ENCODE measurements around the gene CRABP2.

CRABP2 gene

DNA sequence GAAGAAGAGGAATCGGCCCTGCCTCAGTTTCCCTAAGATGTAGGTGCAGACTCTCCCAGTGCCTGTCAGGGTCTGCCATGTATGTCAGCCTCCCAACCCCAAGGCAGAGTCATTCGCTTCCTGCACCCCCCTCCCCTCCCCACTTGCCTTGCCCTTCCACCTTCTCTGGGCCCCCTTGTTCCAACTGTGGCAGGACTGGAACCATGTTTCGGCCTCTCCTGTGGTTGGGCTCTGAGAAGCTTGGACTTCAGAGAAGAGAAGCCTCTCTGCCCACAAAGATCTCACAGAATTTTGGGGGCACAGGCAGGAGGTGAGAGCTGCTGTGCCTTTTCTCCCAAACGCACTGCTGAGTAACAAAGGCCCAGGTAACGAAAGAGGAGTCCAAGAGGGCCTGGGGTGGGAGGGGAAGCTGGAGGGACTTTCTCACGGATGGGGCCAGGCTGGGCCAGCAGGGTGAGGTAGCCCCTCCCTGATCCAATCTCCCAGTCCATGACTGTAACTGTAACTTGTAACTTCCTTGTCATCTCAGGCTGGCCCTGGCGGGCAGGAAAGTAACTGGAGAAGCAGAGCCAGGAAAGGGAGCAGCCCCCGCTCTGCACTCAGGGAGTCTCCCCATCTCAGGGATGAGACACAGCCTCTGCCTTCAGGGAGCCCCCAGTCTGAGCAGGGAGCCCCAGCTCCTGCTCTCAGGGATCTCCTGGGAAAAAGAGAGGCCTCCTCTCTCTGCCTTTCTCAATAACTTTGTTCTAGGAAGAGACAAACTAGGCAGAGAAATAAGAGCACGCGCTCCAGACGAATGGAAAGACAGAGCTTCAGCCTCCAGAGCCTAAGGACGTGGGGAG lies 11.3 kb downstream of the CRABP2 start:
- DNase-seq (ENCODE audit: low spot score), result no peak
- TF ChIP-seq, protein P1, sequence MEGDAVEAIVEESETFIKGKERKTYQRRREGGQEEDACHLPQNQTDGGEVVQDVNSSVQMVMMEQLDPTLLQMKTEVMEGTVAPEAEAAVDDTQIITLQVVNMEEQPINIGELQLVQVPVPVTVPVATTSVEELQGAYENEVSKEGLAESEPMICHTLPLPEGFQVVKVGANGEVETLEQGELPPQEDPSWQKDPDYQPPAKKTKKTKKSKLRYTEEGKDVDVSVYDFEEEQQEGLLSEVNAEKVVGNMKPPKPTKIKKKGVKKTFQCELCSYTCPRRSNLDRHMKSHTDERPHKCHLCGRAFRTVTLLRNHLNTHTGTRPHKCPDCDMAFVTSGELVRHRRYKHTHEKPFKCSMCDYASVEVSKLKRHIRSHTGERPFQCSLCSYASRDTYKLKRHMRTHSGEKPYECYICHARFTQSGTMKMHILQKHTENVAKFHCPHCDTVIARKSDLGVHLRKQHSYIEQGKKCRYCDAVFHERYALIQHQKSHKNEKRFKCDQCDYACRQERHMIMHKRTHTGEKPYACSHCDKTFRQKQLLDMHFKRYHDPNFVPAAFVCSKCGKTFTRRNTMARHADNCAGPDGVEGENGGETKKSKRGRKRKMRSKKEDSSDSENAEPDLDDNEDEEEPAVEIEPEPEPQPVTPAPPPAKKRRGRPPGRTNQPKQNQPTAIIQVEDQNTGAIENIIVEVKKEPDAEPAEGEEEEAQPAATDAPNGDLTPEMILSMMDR (IDR thresholded peaks at IDR 0.05; ENCODE audit: extremely low read depth, missing control alignments), result no peak

DNA sequence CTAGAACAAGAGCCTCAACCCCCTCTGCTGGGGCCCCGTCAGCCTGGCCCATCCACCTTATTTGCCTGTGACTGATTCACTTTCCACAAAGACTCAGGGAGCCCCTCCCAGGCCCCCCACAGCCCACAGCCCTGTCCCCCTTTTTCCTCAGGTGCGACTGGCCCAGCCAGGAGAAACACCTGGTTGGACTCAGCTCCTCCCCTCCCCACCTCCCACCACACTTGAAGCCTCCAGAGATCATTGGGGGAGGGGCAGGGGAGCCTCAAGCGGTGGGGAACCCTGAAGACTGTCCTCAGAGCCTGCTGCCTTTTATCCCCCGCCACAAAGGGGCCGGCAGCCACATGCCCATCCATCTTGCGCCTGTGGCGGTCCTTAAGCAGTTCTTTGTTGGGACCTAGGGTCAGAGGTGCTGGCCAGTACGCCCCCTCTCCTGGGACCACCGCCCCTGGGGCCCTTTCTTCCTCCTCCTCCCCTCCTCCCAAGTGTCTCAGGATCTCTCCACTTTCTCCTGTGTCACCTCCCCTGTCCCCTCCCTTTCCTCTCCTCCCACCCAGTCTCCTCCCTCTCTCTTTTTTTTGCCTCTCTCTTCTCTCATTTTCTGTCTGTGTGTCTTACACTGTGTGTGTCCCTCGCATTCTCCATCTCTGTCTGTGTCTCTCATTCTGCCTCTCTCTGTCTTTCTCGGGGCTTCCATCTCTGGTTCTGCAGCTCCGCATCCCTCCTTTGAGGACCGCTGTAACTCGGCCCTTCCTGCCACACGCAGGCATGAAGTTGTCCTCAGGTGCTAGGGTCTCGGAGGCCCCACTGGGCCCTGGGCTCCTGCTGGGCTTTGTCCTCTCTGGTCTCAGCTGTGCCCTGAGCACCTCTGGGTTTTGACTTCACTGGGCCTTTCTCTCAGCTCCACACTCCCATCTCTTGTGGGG lies 12.2 kb downstream of the CRABP2 start:
- TF ChIP-seq, protein P1 (IDR thresholded peaks at IDR 0.05; ENCODE audit: extremely low read depth, missing control alignments), result no peak
- DNase-seq (ENCODE audit: low spot score), result no peak

DNA sequence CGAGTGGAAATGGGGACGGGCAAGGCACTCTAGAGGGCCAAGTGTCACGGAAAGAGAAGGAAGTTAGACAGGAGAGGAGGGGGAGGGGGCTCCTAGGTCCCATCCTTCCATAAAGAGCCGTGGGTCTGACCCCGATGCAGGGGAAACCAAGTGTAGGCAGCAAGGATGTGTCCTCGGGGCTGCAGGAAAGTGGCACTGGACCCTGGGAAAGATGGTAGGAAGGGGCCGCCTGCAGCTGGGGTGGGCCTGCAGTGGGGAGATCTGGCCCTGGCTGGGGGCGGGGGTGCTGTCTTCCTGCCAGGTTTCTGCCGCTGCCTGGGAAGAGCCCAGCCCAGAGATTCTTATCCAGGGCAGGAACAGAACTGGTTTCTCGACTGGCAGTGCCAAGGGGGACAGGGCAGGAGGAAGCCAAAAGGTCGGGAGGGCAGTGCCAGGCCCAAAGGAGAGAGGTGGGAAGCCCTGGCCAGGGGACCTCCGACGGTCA lies 12.9 kb downstream of the CRABP2 start:
- TF ChIP-seq, protein P1 (IDR thresholded peaks at IDR 0.05; ENCODE audit: extremely low read depth, missing control alignments), result no peak
- DNase-seq (ENCODE audit: low spot score), result no peak

DNA sequence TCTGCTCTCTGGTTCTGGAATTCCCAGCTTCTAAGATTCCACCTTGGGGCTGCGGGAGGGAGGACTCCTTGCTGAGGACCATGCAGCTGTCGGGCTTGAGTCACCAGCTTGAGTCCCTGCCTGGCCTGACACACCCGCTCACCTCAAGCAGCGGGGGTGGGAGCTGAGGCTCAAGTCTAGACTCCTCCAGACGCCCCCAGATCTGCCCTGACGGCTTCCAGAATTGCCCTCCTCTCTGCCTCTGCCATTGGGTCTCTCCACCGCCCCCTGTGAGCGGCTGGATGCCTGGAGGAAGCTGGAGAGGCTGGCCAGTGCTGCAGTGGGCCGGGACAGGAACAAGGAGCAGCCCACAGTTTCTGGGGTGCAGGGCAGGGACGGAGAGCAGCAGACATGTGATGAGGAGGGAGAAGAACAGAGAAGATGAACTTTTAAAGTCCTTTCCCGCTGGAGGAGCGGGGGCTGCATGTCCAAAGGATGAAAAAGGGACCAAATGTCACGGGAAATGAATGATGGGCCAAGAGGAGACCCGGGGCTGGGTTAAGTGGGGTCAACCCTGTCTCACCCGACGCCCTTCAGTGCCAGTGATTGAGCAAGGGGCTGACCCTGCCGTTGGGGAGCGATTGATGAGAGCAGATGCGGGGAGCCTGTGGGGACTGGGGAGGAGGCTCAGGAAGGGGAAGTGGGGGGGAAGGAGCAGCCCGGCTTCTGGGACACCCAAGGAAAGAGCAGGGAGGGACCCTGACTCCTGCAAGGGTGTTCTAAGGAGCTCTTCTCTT lies 13.5 kb downstream of the CRABP2 start:
- TF ChIP-seq, protein P1 (IDR thresholded peaks at IDR 0.05; ENCODE audit: extremely low read depth, missing control alignments), result no peak
- DNase-seq (ENCODE audit: low spot score), result no peak

DNA sequence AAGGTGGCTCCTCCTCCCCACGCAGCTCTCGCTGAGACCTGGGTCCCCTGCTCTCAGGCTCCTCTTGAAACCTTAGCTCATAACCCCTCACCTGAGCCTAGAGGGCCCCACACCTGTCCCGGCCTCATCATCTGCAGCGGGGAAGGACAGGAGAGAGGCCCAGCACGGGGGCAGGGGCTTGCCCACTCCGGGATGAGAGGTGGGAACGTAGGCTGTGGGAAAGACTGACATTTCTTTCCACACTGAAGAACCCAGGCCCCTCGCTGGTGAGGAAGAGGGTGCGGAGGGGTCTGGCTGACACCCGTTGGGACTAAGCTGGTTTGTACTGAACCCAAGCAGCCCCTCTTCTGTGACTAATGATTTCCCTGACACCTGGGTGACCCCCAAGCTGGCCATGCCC lies 14.2 kb downstream of the CRABP2 start:
- TF ChIP-seq, protein P1 (IDR thresholded peaks at IDR 0.05; ENCODE audit: extremely low read depth, missing control alignments), result no peak
- no peak for DNase-seq (ENCODE audit: low spot score)

DNA sequence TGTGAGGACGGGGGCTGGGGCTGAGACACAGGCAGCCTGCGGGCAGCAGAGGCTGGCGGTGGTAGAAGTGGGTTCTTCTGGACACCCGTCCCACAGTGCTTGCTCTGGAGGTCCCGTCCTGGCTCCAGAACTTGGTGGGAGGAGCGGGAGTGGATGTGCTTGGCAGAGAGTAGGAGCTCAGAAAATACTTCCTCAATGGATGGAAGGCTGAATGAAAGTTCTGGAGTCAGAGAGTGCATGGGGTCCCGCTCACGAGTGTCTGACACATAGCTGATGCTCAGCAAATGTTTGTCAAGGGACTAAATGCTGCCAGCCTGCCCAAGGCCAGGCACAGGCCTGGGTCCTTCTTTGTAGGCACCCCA lies 14.7 kb downstream of the CRABP2 start:
- no peak for DNase-seq (ENCODE audit: low spot score)
- TF ChIP-seq, protein P1 (IDR thresholded peaks at IDR 0.05; ENCODE audit: extremely low read depth, missing control alignments), result no peak

Measured in GM20000 (cell line).